Osteoblast (primary cell): ENCODE measurements around the gene SAE1. TPM values are rescaled to one million over a fixed set of nuclear protein-coding genes. Genes with fewer than 3 reads are reported as not detected.

Source experiments
- DNase-seq: peaks from one replicate; pipeline ENCODE4 v3.0.0; 2011; ENCODE audit warnings: low spot score, mixed read lengths; ENCODE audit not compliant: insufficient read length; ENCODE audit errors: missing footprints
- H2AFZ ChIP-seq: 2 replicates; pipeline ENCODE4 v1.6.0; 2011; ENCODE audit warnings: mild to moderate bottlenecking, low read length
- H3K27ac ChIP-seq: 2 replicates; pipeline ENCODE4 v1.5.1; 2011; ENCODE audit warnings: mild to moderate bottlenecking, low read depth, low read length, moderate library complexity
- H3K27me3 ChIP-seq: 2 replicates; pipeline ENCODE4 v1.6.0; 2012; ENCODE audit warnings: mild to moderate bottlenecking, control low read depth, inconsistent platforms, low read length, moderate library complexity; ENCODE audit not compliant: insufficient read depth
- H3K36me3 ChIP-seq: 2 replicates; pipeline ENCODE4 v1.5.1; 2011; ENCODE audit warnings: mild to moderate bottlenecking, low read length, control low read depth, moderate library complexity; ENCODE audit not compliant: insufficient read depth
- H3K4me1 ChIP-seq: 2 replicates; pipeline ENCODE4 v1.5.1; 2011; ENCODE audit warnings: mild to moderate bottlenecking, low read length, control low read depth, moderate library complexity; ENCODE audit not compliant: insufficient read depth
- H3K4me2 ChIP-seq: 2 replicates; pipeline ENCODE4 v1.6.0; 2011; ENCODE audit warnings: mild to moderate bottlenecking, low read length; ENCODE audit not compliant: insufficient read depth
- H3K4me3 ChIP-seq: fragments of 200-600 bp; sonication (generic); 3 replicates; pipeline ENCODE4 v1.5.1; 2012; ENCODE audit warnings: mild to moderate bottlenecking, low read length, inconsistent platforms; ENCODE audit not compliant: insufficient read depth
- H3K79me2 ChIP-seq: 2 replicates; pipeline ENCODE4 v1.6.0; 2012; ENCODE audit warnings: mild to moderate bottlenecking, low read length, control low read depth, inconsistent platforms; ENCODE audit not compliant: insufficient read depth
- H3K9me3 ChIP-seq: 2 replicates; pipeline ENCODE4 v1.5.1; 2011; ENCODE audit warnings: low read depth, low read length, control low read depth
- H4K20me1 ChIP-seq: 2 replicates; pipeline ENCODE4 v1.6.0; 2012; ENCODE audit warnings: mild to moderate bottlenecking, low read length, control low read depth; ENCODE audit not compliant: insufficient read depth
- CTCF ChIP-seq: IDR thresholded peaks from 2 replicates; pipeline ENCODE4 v1.5.1; 2011; ENCODE audit warnings: mild to moderate bottlenecking, low read depth, low read length, moderate library complexity; ENCODE audit errors: extremely low read depth
- total RNA-seq: library from RNA; depleted of rRNA; stranded (reverse); fragments of >200 nt; gene quantifications from 2 replicates; pipeline ENCODE4 v1.2.3, GENCODE V29; 2012

Gene SAE1
- total RNA-seq, 1 donor: 105 TPM

- Histone ChIP-seq H3K4me1 (peaks cover 26% of the 10 kb centered on the region), H4K20me1 (peaks cover 10% of the 10 kb centered on the region), H3K9me3 (no peaks in the 10 kb centered on the region), H3K36me3 (peaks cover 35% of the 10 kb centered on the region), H2AFZ (no peak overlapping the region), H3K27me3 (no peaks in the 10 kb centered on the region), H3K4me3 (no peak overlapping the region), H3K79me2 (peaks cover 42% of the 10 kb centered on the region), H3K27ac (peak overlapping the region; percentile 97), H3K4me2 (peak overlapping the region; percentile 70)
- no peak for TF ChIP-seq CTCF
- peak; percentile 74 for DNase-seq
Measured at GRCh38 chr19:47176071-47176626, 45.5 kb downstream of the SAE1 start.

- H2AFZ ChIP-seq: no peak overlapping the region
- H3K4me3 ChIP-seq: no peak overlapping the region
- peaks cover 26% of the 10 kb centered on the region for H3K4me1 ChIP-seq
- peak overlapping the region; percentile 97 for H3K27ac ChIP-seq
- TF ChIP-seq CTCF: no peak
- peak; percentile 92 for DNase-seq
- no peaks in the 10 kb centered on the region for H3K27me3 ChIP-seq
- peak overlapping the region; percentile 70 for H3K4me2 ChIP-seq
- peaks cover 35% of the 10 kb centered on the region for H3K36me3 ChIP-seq
- H3K79me2 ChIP-seq: peaks cover 42% of the 10 kb centered on the region
- no peaks in the 10 kb centered on the region for H3K9me3 ChIP-seq
- peaks cover 10% of the 10 kb centered on the region for H4K20me1 ChIP-seq
Measured at GRCh38 chr19:47176627-47177090, 46.0 kb downstream of the SAE1 start.

DNA sequence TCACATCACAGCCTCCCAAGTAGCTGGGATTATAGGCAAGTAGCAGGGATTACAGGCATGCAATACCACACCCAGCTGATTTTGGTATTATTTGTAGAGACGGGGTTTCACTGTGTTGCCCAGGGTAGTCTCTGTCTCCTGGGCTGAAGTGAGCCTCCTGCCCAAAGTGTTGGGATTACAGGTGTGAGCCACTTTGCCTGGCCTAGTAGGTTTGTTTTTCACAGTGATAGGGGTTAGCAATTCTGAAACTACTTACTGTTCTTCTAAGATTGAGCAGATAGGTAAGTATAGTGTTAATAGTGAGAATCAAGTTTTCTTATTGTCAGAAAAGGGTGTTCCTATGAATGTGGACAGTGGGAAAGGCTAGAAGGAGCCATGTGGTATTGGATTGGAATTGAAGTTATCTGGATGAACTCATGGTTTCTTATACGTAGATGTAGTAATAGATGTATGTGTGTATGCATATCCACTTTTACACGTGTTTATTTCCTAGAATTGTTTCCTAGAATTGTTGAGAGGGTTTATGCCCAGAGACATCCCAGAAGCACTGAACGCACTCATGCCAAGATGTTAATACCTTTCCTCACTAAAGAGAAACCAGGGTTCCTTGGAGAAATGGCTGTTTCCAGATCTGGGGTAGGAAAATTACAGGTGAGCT is 49.1 kb downstream of the SAE1 start:
- peaks cover 41% of the 10 kb centered on the region for H3K79me2 ChIP-seq
- no peak for TF ChIP-seq CTCF

DNA sequence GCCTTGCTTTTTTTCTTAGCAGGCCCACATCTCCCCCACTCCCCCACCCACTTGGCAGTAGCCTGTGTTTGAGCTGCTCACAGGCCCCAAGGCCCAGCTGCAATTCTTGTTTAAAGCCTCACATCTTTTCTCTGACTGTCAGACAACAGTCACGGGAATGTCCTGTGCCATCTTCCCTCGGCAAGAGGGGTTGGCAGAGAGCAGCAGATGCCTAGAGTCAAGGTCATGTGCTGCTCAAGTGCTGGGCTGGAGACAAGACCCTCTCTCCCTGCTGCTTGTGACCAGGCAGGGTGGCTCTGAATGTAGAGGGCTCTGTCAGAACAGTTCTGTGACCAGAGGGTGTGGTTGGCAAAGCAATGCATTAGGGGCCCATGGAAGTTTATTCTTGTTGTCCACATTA is 53.0 kb downstream of the SAE1 start:
- H3K79me2 ChIP-seq: peaks cover 43% of the 10 kb centered on the region
- H3K27ac ChIP-seq: no peak overlapping the region
- no peaks in the 10 kb centered on the region for H3K27me3 ChIP-seq
- peaks cover 27% of the 10 kb centered on the region for H3K36me3 ChIP-seq
- no peak overlapping the region for H2AFZ ChIP-seq
- peaks cover 6% of the 10 kb centered on the region for H3K4me1 ChIP-seq
- H3K9me3 ChIP-seq: no peaks in the 10 kb centered on the region
- TF ChIP-seq CTCF: no peak
- H3K4me3 ChIP-seq: no peak overlapping the region
- H3K4me2 ChIP-seq: no peak overlapping the region
- H4K20me1 ChIP-seq: no peaks in the 10 kb centered on the region
- DNase-seq: no peak

More for the DNA sequence above, 49.1 kb downstream of the SAE1 start:
- Histone ChIP-seq H3K27ac (peak overlapping the region; percentile 22), H2AFZ (no peak overlapping the region), H4K20me1 (peaks cover 10% of the 10 kb centered on the region), H3K4me2 (no peak overlapping the region), H3K27me3 (no peaks in the 10 kb centered on the region), H3K36me3 (peaks cover 28% of the 10 kb centered on the region), H3K4me3 (no peak overlapping the region), H3K9me3 (no peaks in the 10 kb centered on the region), H3K4me1 (peaks cover 32% of the 10 kb centered on the region)
- DNase-seq: no peak
